ENCODE data around the gene SPTBN4. TPM values are rescaled to one million over a fixed set of nuclear protein-coding genes. Genes with fewer than 3 reads are reported as not detected.
A peak's percentile ranks its signal among the peaks of the same experiment; 100 is the strongest.

Gene SPTBN4
- total RNA-seq, 1 donor from 2014 or later = 0.41 TPM

DNA sequence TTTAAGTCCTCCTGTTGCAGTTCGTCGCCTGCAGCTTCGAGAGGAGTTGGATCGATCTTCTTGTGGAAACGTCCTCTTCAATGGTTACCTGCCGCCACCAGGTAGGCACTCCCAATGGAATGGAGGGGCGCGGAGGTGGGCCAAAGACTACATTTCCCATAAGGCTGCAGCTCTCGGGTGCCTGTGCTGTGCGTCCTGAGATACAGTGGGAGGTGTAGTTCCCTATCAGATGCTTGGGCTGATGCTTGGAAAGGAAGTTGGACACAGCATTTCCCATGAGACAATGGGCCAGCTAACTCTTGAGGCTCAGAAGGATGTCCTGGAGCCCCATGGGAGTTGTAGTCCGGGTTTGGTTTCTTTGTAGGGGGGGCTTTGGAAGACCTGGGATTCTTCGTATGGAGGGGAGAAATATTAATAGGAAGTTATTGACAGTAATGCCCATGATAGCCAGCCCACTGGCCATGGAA, 111.7 kb downstream of the SPTBN4 start:
- Mint-ChIP-seq H3K27me3 (ENCODE audit: low read depth, unreplicated experiment) (no peaks in the 10 kb centered on the region), H3K36me3 (ENCODE audit: low read depth, unreplicated experiment) (peaks cover 12% of the 10 kb centered on the region), H3K4me1 (ENCODE audit: low read depth, unreplicated experiment) (peaks cover 2% of the 10 kb centered on the region), H3K4me3 (ENCODE audit: unreplicated experiment) (peak overlapping the region; percentile 79), H3K27ac (ENCODE audit: unreplicated experiment) (peak overlapping the region; percentile 47), H3K9me3 (ENCODE audit: unreplicated experiment) (no peaks in the 10 kb centered on the region)
- FAIRE-seq (no peak), DNase-seq (ENCODE audit: low read depth) (peak; percentile 16)
- no peak overlapping the region for H3K9ac ChIP-seq (ENCODE audit: low read length)
- no peak for TF ChIP-seq EZH2 (IDR thresholded peaks at IDR 0.05; ENCODE audit: insufficient read depth, low read length)
- TF ChIP-seq, protein P1, sequence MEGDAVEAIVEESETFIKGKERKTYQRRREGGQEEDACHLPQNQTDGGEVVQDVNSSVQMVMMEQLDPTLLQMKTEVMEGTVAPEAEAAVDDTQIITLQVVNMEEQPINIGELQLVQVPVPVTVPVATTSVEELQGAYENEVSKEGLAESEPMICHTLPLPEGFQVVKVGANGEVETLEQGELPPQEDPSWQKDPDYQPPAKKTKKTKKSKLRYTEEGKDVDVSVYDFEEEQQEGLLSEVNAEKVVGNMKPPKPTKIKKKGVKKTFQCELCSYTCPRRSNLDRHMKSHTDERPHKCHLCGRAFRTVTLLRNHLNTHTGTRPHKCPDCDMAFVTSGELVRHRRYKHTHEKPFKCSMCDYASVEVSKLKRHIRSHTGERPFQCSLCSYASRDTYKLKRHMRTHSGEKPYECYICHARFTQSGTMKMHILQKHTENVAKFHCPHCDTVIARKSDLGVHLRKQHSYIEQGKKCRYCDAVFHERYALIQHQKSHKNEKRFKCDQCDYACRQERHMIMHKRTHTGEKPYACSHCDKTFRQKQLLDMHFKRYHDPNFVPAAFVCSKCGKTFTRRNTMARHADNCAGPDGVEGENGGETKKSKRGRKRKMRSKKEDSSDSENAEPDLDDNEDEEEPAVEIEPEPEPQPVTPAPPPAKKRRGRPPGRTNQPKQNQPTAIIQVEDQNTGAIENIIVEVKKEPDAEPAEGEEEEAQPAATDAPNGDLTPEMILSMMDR (IDR thresholded peaks at IDR 0.05; ENCODE audit: insufficient read depth, low read depth, low read length) = no peak
- no peaks in the 10 kb centered on the region for H4K20me1 ChIP-seq (ENCODE audit: insufficient read depth, low read length)
- peaks cover 3% of the 10 kb centered on the region for H3K4me1 ChIP-seq (ENCODE audit: insufficient read depth, low read length)
- H3K79me2 ChIP-seq (ENCODE audit: insufficient read depth, low read length) = peaks cover 8% of the 10 kb centered on the region
- H3K4me3 ChIP-seq (ENCODE audit: insufficient read depth, low read depth, low read length) = no peak overlapping the region
- peaks cover 3% of the 10 kb centered on the region for H3K36me3 ChIP-seq (ENCODE audit: insufficient read depth, low read length)
- no peak overlapping the region for H3K27ac ChIP-seq (ENCODE audit: low read depth, low read length)
- no peaks in the 10 kb centered on the region for H3K27me3 ChIP-seq (ENCODE audit: insufficient read depth, low read length)
- H2AFZ ChIP-seq (ENCODE audit: low read depth, low read length) = no peak overlapping the region
- no peaks in the 10 kb centered on the region for H3K9me3 ChIP-seq (ENCODE audit: insufficient read depth, low read depth, low read length)
- peak overlapping the region; percentile 94 for H3K4me2 ChIP-seq (ENCODE audit: low read length)

DNA sequence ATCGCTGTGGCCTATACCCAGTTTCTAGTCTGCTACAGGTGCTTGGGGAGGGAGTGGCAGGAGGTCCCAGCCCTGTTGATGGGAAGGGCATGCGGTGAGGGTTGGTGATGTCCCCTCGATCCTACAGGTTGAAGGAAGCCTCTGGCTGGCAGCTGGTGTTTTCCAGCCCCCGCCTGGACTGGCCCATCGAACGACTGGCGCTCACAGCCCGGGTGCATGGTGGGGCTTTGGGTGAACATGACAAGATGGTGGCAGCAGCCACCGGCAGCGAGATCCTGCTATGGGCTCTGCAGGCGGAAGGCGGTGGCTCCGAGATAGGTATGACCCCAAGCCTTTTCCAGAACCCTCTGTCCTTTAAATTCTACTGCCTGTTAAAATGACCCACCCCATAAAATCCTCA, 113.8 kb downstream of the SPTBN4 start:
- H3K4me1 Mint-ChIP-seq (ENCODE audit: low read depth, unreplicated experiment) = peaks cover 2% of the 10 kb centered on the region
- H3K4me3 Mint-ChIP-seq (ENCODE audit: unreplicated experiment) = no peak overlapping the region
- TF ChIP-seq, protein P1 (IDR thresholded peaks at IDR 0.05; ENCODE audit: insufficient read depth, low read depth, low read length) = no peak
- TF ChIP-seq EZH2 (IDR thresholded peaks at IDR 0.05; ENCODE audit: insufficient read depth, low read length) = no peak
- Histone ChIP-seq H3K79me2 (ENCODE audit: insufficient read depth, low read length) (peaks cover 8% of the 10 kb centered on the region), H3K9ac (ENCODE audit: low read length) (no peak overlapping the region), H3K27me3 (ENCODE audit: insufficient read depth, low read length) (no peaks in the 10 kb centered on the region), H3K9me3 (ENCODE audit: insufficient read depth, low read depth, low read length) (no peaks in the 10 kb centered on the region), H3K4me1 (ENCODE audit: insufficient read depth, low read length) (peaks cover 15% of the 10 kb centered on the region), H3K27ac (ENCODE audit: low read depth, low read length) (no peak overlapping the region), H4K20me1 (ENCODE audit: insufficient read depth, low read length) (no peaks in the 10 kb centered on the region), H3K36me3 (ENCODE audit: insufficient read depth, low read length) (peaks cover 3% of the 10 kb centered on the region), H3K4me2 (ENCODE audit: low read length) (no peak overlapping the region), H3K4me3 (ENCODE audit: insufficient read depth, low read depth, low read length) (no peak overlapping the region), H2AFZ (ENCODE audit: low read depth, low read length) (no peak overlapping the region)
- no peak overlapping the region for H3K27ac Mint-ChIP-seq (ENCODE audit: unreplicated experiment)
- DNase-seq (ENCODE audit: low read depth) (no peak), FAIRE-seq (no peak)
- H3K36me3 Mint-ChIP-seq (ENCODE audit: low read depth, unreplicated experiment) = peaks cover 24% of the 10 kb centered on the region
- no peaks in the 10 kb centered on the region for H3K27me3 Mint-ChIP-seq (ENCODE audit: low read depth, unreplicated experiment)
- H3K9me3 Mint-ChIP-seq (ENCODE audit: unreplicated experiment) = no peaks in the 10 kb centered on the region

DNA sequence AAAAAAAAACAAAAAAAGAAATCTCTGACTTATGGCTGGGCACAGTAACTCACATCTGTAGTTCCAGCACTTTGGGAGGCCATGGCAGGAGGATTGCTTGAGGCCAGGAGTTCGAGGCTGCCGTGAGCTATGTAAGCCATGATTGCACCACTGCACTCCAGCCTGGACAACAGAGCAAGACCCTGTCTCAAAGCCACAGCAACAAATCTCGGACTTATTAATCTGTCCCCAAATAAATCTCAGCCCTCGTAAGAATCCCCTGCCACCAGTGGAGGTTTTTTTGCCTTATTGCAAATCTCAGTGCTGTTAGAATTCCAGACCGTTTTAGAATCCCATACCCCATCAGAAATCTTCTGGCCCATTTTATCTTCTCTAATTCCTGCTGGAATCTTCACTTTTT, 114.7 kb downstream of the SPTBN4 start:
- Mint-ChIP-seq H3K4me3 (ENCODE audit: unreplicated experiment) (no peak overlapping the region), H3K9me3 (ENCODE audit: unreplicated experiment) (no peaks in the 10 kb centered on the region), H3K36me3 (ENCODE audit: low read depth, unreplicated experiment) (peaks cover 29% of the 10 kb centered on the region), H3K27ac (ENCODE audit: unreplicated experiment) (no peak overlapping the region), H3K27me3 (ENCODE audit: low read depth, unreplicated experiment) (no peaks in the 10 kb centered on the region), H3K4me1 (ENCODE audit: low read depth, unreplicated experiment) (peaks cover 4% of the 10 kb centered on the region)
- Histone ChIP-seq H3K79me2 (ENCODE audit: insufficient read depth, low read length) (peaks cover 8% of the 10 kb centered on the region), H3K9me3 (ENCODE audit: insufficient read depth, low read depth, low read length) (no peaks in the 10 kb centered on the region), H3K9ac (ENCODE audit: low read length) (no peak overlapping the region), H3K27ac (ENCODE audit: low read depth, low read length) (no peak overlapping the region), H3K36me3 (ENCODE audit: insufficient read depth, low read length) (peaks cover 3% of the 10 kb centered on the region), H3K4me1 (ENCODE audit: insufficient read depth, low read length) (peaks cover 15% of the 10 kb centered on the region), H3K27me3 (ENCODE audit: insufficient read depth, low read length) (no peaks in the 10 kb centered on the region), H3K4me3 (ENCODE audit: insufficient read depth, low read depth, low read length) (no peak overlapping the region), H2AFZ (ENCODE audit: low read depth, low read length) (no peak overlapping the region), H3K4me2 (ENCODE audit: low read length) (no peak overlapping the region), H4K20me1 (ENCODE audit: insufficient read depth, low read length) (no peaks in the 10 kb centered on the region)
- DNase-seq (ENCODE audit: low read depth) (no peak), FAIRE-seq (no peak)
- TF ChIP-seq, protein P1 (IDR thresholded peaks at IDR 0.05; ENCODE audit: insufficient read depth, low read depth, low read length) = no peak
- no peak for TF ChIP-seq EZH2 (IDR thresholded peaks at IDR 0.05; ENCODE audit: insufficient read depth, low read length)

All from astrocyte (in vitro differentiated cells and primary cell).